K562 (cell line): ENCODE measurements around the gene SLC4A1. TPM values are rescaled to one million over a fixed set of nuclear protein-coding genes. Genes with fewer than 3 reads are reported as not detected.

ENCODE experiments used
- CTBP1 ChIP-seq: fragments of 450-650 bp; IDR thresholded peaks from 2 replicates; pipeline ENCODE4 v1.6.1; 2016; ENCODE audit warnings: borderline replicate concordance
- ERF ChIP-seq: fragments of 450-650 bp; formaldehyde crosslinking; IDR thresholded peaks from 2 replicates; pipeline ENCODE4 v1.4.0; 2020; ENCODE audit warnings: mild to moderate bottlenecking, mixed read lengths
- EZH2 ChIP-seq: IDR thresholded peaks from 2 replicates; pipeline ENCODE4 v1.6.1; 2012; ENCODE audit warnings: low read depth, mild to moderate bottlenecking, inconsistent platforms, low read length, borderline replicate concordance
- GABPA ChIP-seq: fragments of 200-800 bp; sonication (Bioruptor generic); conservative IDR thresholded peaks from 2 replicates; pipeline ENCODE4 v1.6.1; 2016; ENCODE audit warnings: low read depth, missing genetic modification characterization, missing compliant biosample characterization
- HOMEZ ChIP-seq: fragments of 250-450 bp; sonication (Bioruptor Pico); IDR thresholded peaks from 2 replicates; pipeline ENCODE4 v1.4.0; 2020; ENCODE audit warnings: mild to moderate bottlenecking, moderate library complexity
- KDM1A ChIP-seq, 2 experiments: fragments of 450-650 bp; IDR thresholded peaks; 2 replicates each; pipeline ENCODE4 v1.6.1; 2016; ENCODE audit warnings: mild to moderate bottlenecking in 2 of 2
- KDM2B ChIP-seq: fragments of 250-450 bp; sonication (Bioruptor Pico); IDR thresholded peaks from 2 replicates; pipeline ENCODE4 v1.8.0; 2021; ENCODE audit warnings: mild to moderate bottlenecking, moderate library complexity
- PURB ChIP-seq: sonication (generic); formaldehyde crosslinking; IDR thresholded peaks from 2 replicates; pipeline ENCODE4 v1.9.0; 2021; ENCODE audit warnings: low read depth, mild to moderate bottlenecking, missing genetic modification reagents
- RBM22 ChIP-seq: fragments of 200-400 bp; formaldehyde crosslinking; IDR thresholded peaks from 2 replicates; pipeline ENCODE4 v1.6.1; 2018; ENCODE audit warnings: low read length, low read depth; ENCODE audit not compliant: poor library complexity, severe bottlenecking
- SRSF7 ChIP-seq: fragments of 200-400 bp; formaldehyde crosslinking; optimal IDR thresholded peaks from 2 replicates; pipeline ENCODE3; 2017; ENCODE audit warnings: mild to moderate bottlenecking, low read depth, low read length
- ZBTB7A ChIP-seq: IDR thresholded peaks from 2 replicates; pipeline ENCODE4 v1.6.1; 2011; ENCODE audit warnings: low read depth, mild to moderate bottlenecking, low read length, moderate library complexity, borderline replicate concordance; ENCODE audit not compliant: control insufficient read depth
- ZNF384 ChIP-seq: IDR thresholded peaks from 2 replicates; pipeline ENCODE4 v1.6.1; 2012; ENCODE audit warnings: low read depth, low read length, improper control_type of control experiment
- ZNF589 ChIP-seq: fragments of 200-800 bp; sonication (Bioruptor generic); IDR thresholded peaks from 2 replicates; pipeline ENCODE4 v1.6.1; 2016; ENCODE audit warnings: low read depth, missing genetic modification characterization, missing compliant biosample characterization
- ZNF668 ChIP-seq: fragments of 250-450 bp; sonication (Bioruptor Pico); IDR thresholded peaks from 2 replicates; pipeline ENCODE4 v1.8.0; 2022; ENCODE audit warnings: mild to moderate bottlenecking, inconsistent platforms
- polyA plus RNA-seq, 8 experiments: library from polyadenylated mRNA; depleted of rRNA in 4 of 8; stranded (reverse) in 5 of 8; unstranded in 3 of 8; fragments of >200 nt; fragmentation: Nextera tagmentation in 2 of 8; fragmentation: Illumina TruSeq in 1 of 8; extraction: Ambion mirVana in 2 of 8; extraction: Trizol in 1 of 8; gene quantifications; 2 replicates each; pipeline versions ENCODE4 v1.2.1 to v1.2.3, GENCODE V29; 2011 to 2014; ENCODE audit warnings: inconsistent platforms in 1 of 8, missing spikeins in 1 of 8
- total RNA-seq, 7 experiments: library from RNA; depleted of rRNA in 6 of 7; stranded (reverse); fragments of >200 nt in 6 of 7; fragmentation: Illumina TruSeq in 2 of 7; extraction: Trizol in 2 of 7; gene quantifications; 2 replicates each; pipeline versions ENCODE4 v1.2.1 to v1.2.3, GENCODE V29; 2011 to 2021; ENCODE audit warnings: low replicate concordance in 1 of 7
- TF ChIP-seq, protein P1 (sequence below), 2 experiments: fragments of 250-450 bp in 1 of 2; fragments of 450-650 bp in 1 of 2; sonication (Bioruptor Pico) in 1 of 2; IDR thresholded peaks; 2 replicates each; pipeline versions ENCODE4 v1.6.1 to v1.8.0; 2016 to 2021; ENCODE audit warnings: mild to moderate bottlenecking in 2 of 2, moderate library complexity in 2 of 2, missing compliant biosample characterization in 1 of 2, missing genetic modification characterization in 1 of 2
- TF ChIP-seq, protein P2 (sequence below): sonication (generic); formaldehyde crosslinking; IDR thresholded peaks from 2 replicates; pipeline ENCODE4 v1.8.0; 2022; ENCODE audit warnings: missing genetic modification reagents, mild to moderate bottlenecking, moderate library complexity, borderline replicate concordance

The SLC4A1 gene
- total and polyA plus RNA-seq, 9 of the 15 experiments (the other 6 are each of a cell fraction or from before 2014, with no cell fraction given): 0.14 to 1.00 (median 0.53) TPM

DNA sequence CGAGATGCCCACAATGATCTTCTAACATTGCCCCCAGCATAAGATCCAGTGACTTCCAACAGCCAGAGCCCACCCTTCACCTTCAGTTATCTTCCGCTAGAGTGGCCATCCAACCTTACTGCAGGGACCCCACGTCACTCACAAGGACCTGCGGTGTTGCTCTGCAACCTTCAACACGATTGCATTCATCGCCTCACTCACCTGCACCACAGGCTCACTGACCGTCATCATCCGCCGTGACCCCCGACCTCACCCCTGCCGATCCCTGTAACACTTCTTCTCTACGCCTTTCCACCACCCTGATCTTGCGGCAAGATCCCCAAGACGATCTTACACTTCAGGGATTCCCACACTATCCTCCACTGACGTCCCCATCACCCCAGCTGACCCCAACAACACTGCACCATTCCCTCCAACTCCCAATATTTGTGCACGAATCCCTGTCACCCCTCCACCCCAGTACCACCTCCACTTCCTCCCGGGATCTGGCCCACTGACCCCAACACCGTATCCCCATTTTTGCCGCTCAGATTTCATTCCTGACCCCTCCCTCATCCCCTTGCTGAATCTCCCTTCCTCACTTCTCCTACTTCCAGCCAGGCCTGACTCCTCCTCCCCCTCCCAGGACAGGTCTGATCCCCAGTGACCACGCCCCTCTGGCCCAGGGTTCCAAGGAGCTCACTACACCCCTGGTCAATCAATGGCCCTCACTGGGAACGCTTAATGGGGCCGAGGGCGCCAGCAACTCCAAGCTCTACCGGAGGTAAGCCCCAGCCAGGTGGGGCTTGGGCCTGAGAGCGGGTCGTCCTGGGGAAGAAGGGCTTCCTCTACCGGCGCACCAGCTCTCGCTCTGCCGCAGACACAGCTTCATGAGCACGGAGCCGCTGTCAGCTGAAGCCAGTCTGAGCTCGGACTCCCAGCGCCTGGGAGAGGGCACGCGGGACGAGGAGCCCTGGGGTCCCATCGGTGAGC, 48.1 kb upstream of the SLC4A1 start (continued):
- TF ChIP-seq HOMEZ (no peak), RBM22 (peak; percentile 71), ZNF384 (no peak), EZH2 (0 out of 2 replicates have a peak, but pooled peaks have one; percentile 68), ZNF589 (CRISPR knock-in tag) (no peak), KDM2B (CRISPR knock-in tag) (no peak), PURB (CRISPR knock-in tag) (no peak), KDM1A (IDR thresholded peaks at IDR 0.05) (no peak), ZBTB7A (no peak), ZNF668 (no peak), ERF (no peak), SRSF7 (no peak), CTBP1 (no peak), GABPA (tag) (no peak)
- TF ChIP-seq, protein P1, sequence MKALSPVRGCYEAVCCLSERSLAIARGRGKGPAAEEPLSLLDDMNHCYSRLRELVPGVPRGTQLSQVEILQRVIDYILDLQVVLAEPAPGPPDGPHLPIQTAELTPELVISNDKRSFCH (CRISPR knock-in tag; IDR thresholded peaks at IDR 0.05): no peak
- TF ChIP-seq, protein P1 (tag; IDR thresholded peaks at IDR 0.05): no peak
- TF ChIP-seq, protein P2, sequence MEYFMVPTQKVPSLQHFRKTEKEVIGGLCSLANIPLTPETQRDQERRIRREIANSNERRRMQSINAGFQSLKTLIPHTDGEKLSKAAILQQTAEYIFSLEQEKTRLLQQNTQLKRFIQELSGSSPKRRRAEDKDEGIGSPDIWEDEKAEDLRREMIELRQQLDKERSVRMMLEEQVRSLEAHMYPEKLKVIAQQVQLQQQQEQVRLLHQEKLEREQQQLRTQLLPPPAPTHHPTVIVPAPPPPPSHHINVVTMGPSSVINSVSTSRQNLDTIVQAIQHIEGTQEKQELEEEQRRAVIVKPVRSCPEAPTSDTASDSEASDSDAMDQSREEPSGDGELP (CRISPR knock-in tag): 0 out of 2 replicates have a peak, but pooled peaks have one; percentile 30
